ENCODE results near the gene NEK7. TPM values are rescaled to one million over a fixed set of nuclear protein-coding genes. Genes with fewer than 3 reads are reported as not detected.

NEK7 gene
- total and polyA plus RNA-seq, 2 of the 4 experiments (the other 2 are of a cell fraction), result 89.0 to 467 TPM

DNA sequence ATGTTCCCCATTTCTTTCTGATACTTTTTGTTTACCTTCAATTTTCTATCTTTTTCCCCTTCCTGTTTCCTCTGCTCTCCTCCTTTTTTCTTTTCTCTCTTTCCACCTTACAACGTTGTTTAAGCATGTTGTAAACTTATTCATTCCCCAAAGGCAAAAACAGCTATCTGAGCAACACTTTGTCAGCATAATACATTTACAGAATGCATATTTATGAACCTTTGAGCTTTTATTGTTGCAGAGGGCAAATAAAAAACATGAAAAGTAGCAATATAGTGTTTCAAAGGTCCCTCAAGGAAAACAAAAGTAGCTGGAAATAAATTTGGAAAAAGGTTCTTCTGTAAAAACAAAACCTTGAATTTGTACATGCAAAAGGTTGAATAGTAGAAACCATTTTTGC lies 214.2 kb downstream of the NEK7 start:
- no CpG with 5 or more reads among the region's 1 CpG for WGBS, 2 experiments (ENCODE audit: extremely low coverage in 2 of 2, insufficient read length in 1 of 2)
- no TSS peak for BruUV-seq (replicated peaks)
- Histone ChIP-seq H4K91ac (ENCODE audit: insufficient read depth, low read depth, low read length) (no peak overlapping the region), H2BK15ac (ENCODE audit: low read depth, low read length) (no peak overlapping the region), H3K9me3 (ENCODE audit: control insufficient read depth, insufficient read depth, low read length) (peaks cover 5% of the 10 kb centered on the region), H4K20me1 (ENCODE audit: insufficient read depth, low read length) (no peaks in the 10 kb centered on the region), H2BK20ac (ENCODE audit: low read depth, low read length) (no peak overlapping the region), H2BK120ac (ENCODE audit: low read depth, low read length) (no peak overlapping the region), H4K5ac (ENCODE audit: low read depth, low read length) (no peak overlapping the region), H3K4me1 (ENCODE audit: control insufficient read depth, insufficient read depth, low read length) (no peaks in the 10 kb centered on the region), H2AK9ac (replicated peaks; ENCODE audit: low read depth, low read length, poor library complexity) (no peak overlapping the region), H3K27me3 (ENCODE audit: control insufficient read depth, insufficient read depth, low read length) (no peaks in the 10 kb centered on the region), H3K18ac (ENCODE audit: low read depth, low read length) (no peak overlapping the region), H3K9me1 (ENCODE audit: insufficient read depth, low read length) (no peaks in the 10 kb centered on the region), H3K36me3 (ENCODE audit: control insufficient read depth, insufficient read depth, low read length) (no peaks in the 10 kb centered on the region), H2AK5ac (ENCODE audit: low read depth, low read length) (no peak overlapping the region), H3K4me2 (ENCODE audit: low read depth, low read length) (no peak overlapping the region), H4K8ac (ENCODE audit: low read depth in 2 of 2, low read length in 2 of 2) (no peak overlapping the region), H3K4me3 (ENCODE audit: insufficient read depth, low read depth, low read length) (no peak overlapping the region), H2AFZ (replicated peaks; ENCODE audit: low read length, poor library complexity) (no peak overlapping the region), H3K56ac (ENCODE audit: extremely low read depth, insufficient read depth, low read length) (no peak overlapping the region), H3K27ac (ENCODE audit: insufficient read depth, low read length) (no peak overlapping the region), H3K79me1 (ENCODE audit: low read depth in 1 of 2, low read length in 2 of 2) (no peaks in the 10 kb centered on the region), H3K9ac (ENCODE audit: low read depth, low read length) (no peak overlapping the region), H3K4ac (ENCODE audit: low read depth, low read length) (no peak overlapping the region), H3K23ac (ENCODE audit: low read depth, low read length) (no peak overlapping the region), H2BK5ac (ENCODE audit: low read depth, low read length, poor library complexity, severe bottlenecking) (no peak overlapping the region), H3K14ac (replicated peaks; ENCODE audit: low read depth, low read length) (no peak overlapping the region)
- CTCF ChIA-PET, result interaction anchor here (0.7 to 1.4 kb wide), 2 partner anchors 12 to 111 kb away, joined by 3 read pairs; no protein-coding TSS in a partner anchor
- in situ Hi-C loops (cut with MboI; ENCODE audit: low sequenced_read_pairs) (no loop called here), dilution Hi-C loops (cut with HindIII; ENCODE audit: low sequenced_read_pairs, unreplicated experiment) (no loop called here), intact Hi-C loops (cut with micrococcal nuclease) (no loop called here)
- POLR2A ChIA-PET (ENCODE audit: unreplicated experiment), result no interaction called here
- no peak for DNase-seq
- no peak for ATAC-seq (ENCODE audit: low read depth)
- TF ChIP-seq, protein P1, sequence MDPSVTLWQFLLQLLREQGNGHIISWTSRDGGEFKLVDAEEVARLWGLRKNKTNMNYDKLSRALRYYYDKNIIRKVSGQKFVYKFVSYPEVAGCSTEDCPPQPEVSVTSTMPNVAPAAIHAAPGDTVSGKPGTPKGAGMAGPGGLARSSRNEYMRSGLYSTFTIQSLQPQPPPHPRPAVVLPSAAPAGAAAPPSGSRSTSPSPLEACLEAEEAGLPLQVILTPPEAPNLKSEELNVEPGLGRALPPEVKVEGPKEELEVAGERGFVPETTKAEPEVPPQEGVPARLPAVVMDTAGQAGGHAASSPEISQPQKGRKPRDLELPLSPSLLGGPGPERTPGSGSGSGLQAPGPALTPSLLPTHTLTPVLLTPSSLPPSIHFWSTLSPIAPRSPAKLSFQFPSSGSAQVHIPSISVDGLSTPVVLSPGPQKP (IDR thresholded peaks at IDR 0.05; ENCODE audit: borderline replicate concordance, low read depth, low read length), result no peak
- TF ChIP-seq CHD1 (IDR thresholded peaks at IDR 0.05; ENCODE audit: low read depth, low read length) (no peak), CEBPB (IDR thresholded peaks at IDR 0.05; ENCODE audit: low read depth, low read length) (no peak), RCOR1 (IDR thresholded peaks at IDR 0.05; ENCODE audit: insufficient replicate concordance, low read length) (no peak), POLR2A (IDR thresholded peaks at IDR 0.05; ENCODE audit: low read depth, low read length) (no peak), RAD21 (IDR thresholded peaks at IDR 0.05; ENCODE audit: low read length) (no peak), MAZ (IDR thresholded peaks at IDR 0.05; ENCODE audit: borderline replicate concordance, low read depth, low read length) (no peak), MAFK (IDR thresholded peaks at IDR 0.05; ENCODE audit: low read depth, low read length) (no peak), SMC3 (IDR thresholded peaks at IDR 0.05; ENCODE audit: low read depth, low read length) (no peak), NFE2L2 (IDR thresholded peaks at IDR 0.05; ENCODE audit: low read depth, low read length) (no peak), RFX5 (IDR thresholded peaks at IDR 0.05; ENCODE audit: low read depth, low read length) (no peak)
- TF ChIP-seq, protein P2, sequence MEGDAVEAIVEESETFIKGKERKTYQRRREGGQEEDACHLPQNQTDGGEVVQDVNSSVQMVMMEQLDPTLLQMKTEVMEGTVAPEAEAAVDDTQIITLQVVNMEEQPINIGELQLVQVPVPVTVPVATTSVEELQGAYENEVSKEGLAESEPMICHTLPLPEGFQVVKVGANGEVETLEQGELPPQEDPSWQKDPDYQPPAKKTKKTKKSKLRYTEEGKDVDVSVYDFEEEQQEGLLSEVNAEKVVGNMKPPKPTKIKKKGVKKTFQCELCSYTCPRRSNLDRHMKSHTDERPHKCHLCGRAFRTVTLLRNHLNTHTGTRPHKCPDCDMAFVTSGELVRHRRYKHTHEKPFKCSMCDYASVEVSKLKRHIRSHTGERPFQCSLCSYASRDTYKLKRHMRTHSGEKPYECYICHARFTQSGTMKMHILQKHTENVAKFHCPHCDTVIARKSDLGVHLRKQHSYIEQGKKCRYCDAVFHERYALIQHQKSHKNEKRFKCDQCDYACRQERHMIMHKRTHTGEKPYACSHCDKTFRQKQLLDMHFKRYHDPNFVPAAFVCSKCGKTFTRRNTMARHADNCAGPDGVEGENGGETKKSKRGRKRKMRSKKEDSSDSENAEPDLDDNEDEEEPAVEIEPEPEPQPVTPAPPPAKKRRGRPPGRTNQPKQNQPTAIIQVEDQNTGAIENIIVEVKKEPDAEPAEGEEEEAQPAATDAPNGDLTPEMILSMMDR (conservative IDR thresholded peaks at IDR 0.05; ENCODE audit: low read depth, low read length), result no peak
